ENCODE results near the gene ANKRD26.
A peak's percentile ranks its signal among the peaks of the same experiment; 100 is the strongest.

Gene ANKRD26

GRCh38 chr10:27020243-27020642 is 80.1 kb downstream of the ANKRD26 start:
- DNase-seq (ENCODE audit: low read depth): no peak

- DNase-seq (ENCODE audit: low read depth): no peak
Measured at GRCh38 chr10:27019827-27020226, 80.5 kb downstream of the ANKRD26 start.

- no peak for DNase-seq (ENCODE audit: low read depth)
Measured at GRCh38 chr10:26997610-26998009, 102.7 kb downstream of the ANKRD26 start.

- no peak for DNase-seq (ENCODE audit: low read depth)
Measured at GRCh38 chr10:26994743-26995142, 105.6 kb downstream of the ANKRD26 start.

- DNase-seq (ENCODE audit: low read depth): peak; percentile 2
Measured at GRCh38 chr10:26987851-26988250, 112.4 kb downstream of the ANKRD26 start.

- DNase-seq (ENCODE audit: low read depth): no peak
Measured at GRCh38 chr10:26983156-26983555, 117.1 kb downstream of the ANKRD26 start.

GRCh38 chr10:26982058-26982457 is 118.2 kb downstream of the ANKRD26 start:
- no peak for DNase-seq (ENCODE audit: low read depth)

GRCh38 chr10:26981232-26981824 is 119.0 kb downstream of the ANKRD26 start:
- DNase-seq (ENCODE audit: low read depth): no peak

- no peak for DNase-seq (ENCODE audit: low read depth)
Measured at GRCh38 chr10:26978519-26978918, 121.8 kb downstream of the ANKRD26 start.

- no peak for DNase-seq (ENCODE audit: low read depth)
Measured at GRCh38 chr10:26977635-26978034, 122.7 kb downstream of the ANKRD26 start.

- DNase-seq (ENCODE audit: low read depth): no peak
Measured at GRCh38 chr10:26970667-26971066, 129.6 kb downstream of the ANKRD26 start.

GRCh38 chr10:26969145-26969926 is 131.0 kb downstream of the ANKRD26 start:
- DNase-seq (ENCODE audit: low read depth): no peak

GRCh38 chr10:26962835-26963234 is 137.5 kb downstream of the ANKRD26 start:
- DNase-seq (ENCODE audit: low read depth): no peak

- no peak for DNase-seq (ENCODE audit: low read depth)
Measured at GRCh38 chr10:26960308-26960707, 140.0 kb downstream of the ANKRD26 start.

- no peak for DNase-seq (ENCODE audit: low read depth)
Measured at GRCh38 chr10:26959841-26960240, 140.5 kb downstream of the ANKRD26 start.

All from iris pigment epithelial cell (primary cell).